ENCODE results near the gene PPL.

The PPL gene

GRCh38 chr16:4981473-4981872 lies 44.5 kb upstream of the PPL start:
- H2AFZ ChIP-seq (ENCODE audit: low read depth), result no peak overlapping the region
- no peaks in the 10 kb centered on the region for H3K79me2 ChIP-seq (ENCODE audit: insufficient read depth, low read depth)
- H3K4me2 ChIP-seq, result no peak overlapping the region
- no peaks in the 10 kb centered on the region for H3K4me1 ChIP-seq (ENCODE audit: low read depth, poor library complexity, severe bottlenecking)
- peaks cover 11% of the 10 kb centered on the region for H3K27me3 ChIP-seq (ENCODE audit: insufficient read depth, low read depth)
- H3K9ac ChIP-seq, result no peak overlapping the region
- H3K36me3 ChIP-seq (ENCODE audit: insufficient read depth), result no peaks in the 10 kb centered on the region
- no peak overlapping the region for H3K27ac ChIP-seq
- no peak for TF ChIP-seq CTCF (conservative IDR thresholded peaks at IDR 0.05; ENCODE audit: low read depth, low read length)
- no peaks in the 10 kb centered on the region for H4K20me1 ChIP-seq (ENCODE audit: insufficient read depth)
- no peak overlapping the region for H3K4me3 ChIP-seq (IDR thresholded peaks at IDR 0.05; ENCODE audit: insufficient read depth, low read depth, low read length)

GRCh38 chr16:4980691-4981090 lies 43.7 kb upstream of the PPL start:
- no peak for TF ChIP-seq CTCF (conservative IDR thresholded peaks at IDR 0.05; ENCODE audit: low read depth, low read length)
- Histone ChIP-seq H3K79me2 (ENCODE audit: insufficient read depth, low read depth) (no peaks in the 10 kb centered on the region), H3K4me1 (ENCODE audit: low read depth, poor library complexity, severe bottlenecking) (no peaks in the 10 kb centered on the region), H3K4me3 (IDR thresholded peaks at IDR 0.05; ENCODE audit: insufficient read depth, low read depth, low read length) (no peak overlapping the region), H3K9ac (no peak overlapping the region), H2AFZ (ENCODE audit: low read depth) (no peak overlapping the region), H3K36me3 (ENCODE audit: insufficient read depth) (no peaks in the 10 kb centered on the region), H4K20me1 (ENCODE audit: insufficient read depth) (no peaks in the 10 kb centered on the region), H3K27me3 (ENCODE audit: insufficient read depth, low read depth) (peaks cover 11% of the 10 kb centered on the region), H3K4me2 (no peak overlapping the region), H3K27ac (no peak overlapping the region)

GRCh38 chr16:4979736-4980660 lies 43.0 kb upstream of the PPL start:
- Histone ChIP-seq H3K4me3 (IDR thresholded peaks at IDR 0.05; ENCODE audit: insufficient read depth, low read depth, low read length) (no peak overlapping the region), H3K36me3 (ENCODE audit: insufficient read depth) (no peaks in the 10 kb centered on the region), H4K20me1 (ENCODE audit: insufficient read depth) (no peaks in the 10 kb centered on the region), H3K79me2 (ENCODE audit: insufficient read depth, low read depth) (no peaks in the 10 kb centered on the region), H2AFZ (ENCODE audit: low read depth) (no peak overlapping the region), H3K9ac (no peak overlapping the region), H3K4me1 (ENCODE audit: low read depth, poor library complexity, severe bottlenecking) (no peaks in the 10 kb centered on the region), H3K27ac (no peak overlapping the region), H3K27me3 (ENCODE audit: insufficient read depth, low read depth) (peaks cover 11% of the 10 kb centered on the region), H3K4me2 (no peak overlapping the region)
- TF ChIP-seq CTCF (conservative IDR thresholded peaks at IDR 0.05; ENCODE audit: low read depth, low read length), result no peak

- no peak for TF ChIP-seq CTCF (conservative IDR thresholded peaks at IDR 0.05; ENCODE audit: low read depth, low read length)
- no peak overlapping the region for H3K9ac ChIP-seq
- H3K36me3 ChIP-seq (ENCODE audit: insufficient read depth), result no peaks in the 10 kb centered on the region
- no peaks in the 10 kb centered on the region for H3K4me1 ChIP-seq (ENCODE audit: low read depth, poor library complexity, severe bottlenecking)
- peaks cover 11% of the 10 kb centered on the region for H3K27me3 ChIP-seq (ENCODE audit: insufficient read depth, low read depth)
- no peaks in the 10 kb centered on the region for H3K79me2 ChIP-seq (ENCODE audit: insufficient read depth, low read depth)
- no peaks in the 10 kb centered on the region for H4K20me1 ChIP-seq (ENCODE audit: insufficient read depth)
- no peak overlapping the region for H3K27ac ChIP-seq
- H3K4me2 ChIP-seq, result no peak overlapping the region
- no peak overlapping the region for H2AFZ ChIP-seq (ENCODE audit: low read depth)
- H3K4me3 ChIP-seq (IDR thresholded peaks at IDR 0.05; ENCODE audit: insufficient read depth, low read depth, low read length), result no peak overlapping the region
Observed at GRCh38 chr16:4979164-4979563, 42.2 kb upstream of the PPL start.

Data from KMS-11 (cell line).